Esophagus muscularis mucosa (tissue), 4 donors: ENCODE measurements around the gene PQBP1. TPM values are rescaled to one million over a fixed set of nuclear protein-coding genes. Genes with fewer than 3 reads are reported as not detected.

ENCODE experiments used
- DNase-seq: peaks from one replicate; pipeline ENCODE4 v3.0.0-alpha.2; 2017; ENCODE audit errors: extremely low spot score
- H3K27ac ChIP-seq, 4 donors: fragments of 200-600 bp; sonication (generic); replicated peaks in 1 of 4; 1 replicate in 3 of 4; 2 replicates in 1 of 4; pipeline ENCODE4 v1.5.1; 2016 to 2019; ENCODE audit warnings: mild to moderate bottlenecking in 1 of 4
- H3K27me3 ChIP-seq, 4 donors: fragments of 200-600 bp; sonication (generic); one replicate each; pipeline versions ENCODE4 v1.5.1 to v1.6.0; 2016 to 2019
- H3K36me3 ChIP-seq, 4 donors: fragments of 200-600 bp; sonication (generic); one replicate each; pipeline ENCODE4 v1.5.1; 2016 to 2019
- H3K4me1 ChIP-seq, 4 donors: fragments of 200-600 bp; sonication (generic); one replicate each; pipeline ENCODE4 v1.5.1; 2016 to 2019
- H3K4me3 ChIP-seq, 4 donors: fragments of 200-600 bp; sonication (generic); 1 replicate in 2 of 4; 2 replicates in 2 of 4; pipeline ENCODE4 v1.5.1; 2016 to 2019; ENCODE audit warnings: mild to moderate bottlenecking in 4 of 4, moderate library complexity in 1 of 4
- H3K9me3 ChIP-seq, 4 donors: fragments of 200-600 bp; sonication (generic); 1 replicate in 3 of 4; 2 replicates in 1 of 4; pipeline ENCODE4 v1.5.1; 2016 to 2019
- CTCF ChIP-seq, 3 experiments: fragments of 200-600 bp in 2 of 3; fragments of 450-650 bp in 1 of 3; sonication (generic) in 2 of 3; IDR thresholded peaks; one replicate each; pipeline ENCODE4 v1.5.1; 2017 to 2019; ENCODE audit warnings: antibody characterized with exemption in 3 of 3, mild to moderate bottlenecking in 2 of 3, moderate library complexity in 1 of 3
- EP300 ChIP-seq: sonication (generic); formaldehyde crosslinking; IDR thresholded peaks from one replicate; pipeline ENCODE4 v1.6.1; 2017; ENCODE audit warnings: antibody characterized with exemption
- POLR2A ChIP-seq: fragments of 450-650 bp; IDR thresholded peaks from one replicate; pipeline ENCODE4 v1.6.1; 2017; ENCODE audit warnings: antibody characterized with exemption, moderate library complexity, mild to moderate bottlenecking, low read depth
- POLR2AphosphoS5 ChIP-seq, 2 donors: sonication (generic); formaldehyde crosslinking; IDR thresholded peaks; one replicate each; pipeline ENCODE4 v1.6.1; 2017; ENCODE audit warnings: antibody characterized with exemption in 2 of 2
- WGBS: methylation state at CpG from one replicate; pipeline ENCODE4 v1.1.5; 2018; 5-methylcytosine and 5-hydroxymethylcytosine counted together
- intact Hi-C: fragments of 100-400 bp; cut with DNase I; formaldehyde crosslinking; loops from one replicate; pipeline ENCODE4 v1.15.1; 2023
- total RNA-seq, 4 donors: library from RNA; depleted of rRNA; stranded (reverse); fragments of >200 nt; gene quantifications; one replicate each; pipeline versions ENCODE4 v1.1.0 to v1.2.1, GENCODE V29; 2016

Gene PQBP1
- total RNA-seq, 4 donors from 2014 or later = 53.6 to 81.3 (median 72.0) TPM

- Histone ChIP-seq H3K4me3 (no peak overlapping the region), H3K9me3 (no peaks in the 10 kb centered on the region), H3K27me3 (no peaks in the 10 kb centered on the region), H3K27ac (no peak overlapping the region), H3K4me1 (no peaks in the 10 kb centered on the region), H3K36me3 (peaks cover 9 to 66% (median 45%) of the 10 kb centered on the region in 4 donors)
- WGBS = 80% methylated on average over 2 of the region's 2 CpGs
- no peak for DNase-seq
- intact Hi-C loops = no loop called here
- no peak for TF ChIP-seq EP300
- TF ChIP-seq POLR2AphosphoS5 (IDR thresholded peaks at IDR 0.05) = no peak
- TF ChIP-seq POLR2A = no peak
- TF ChIP-seq CTCF (IDR thresholded peaks at IDR 0.05) = no peak
Observed at GRCh38 chrX:48927736-48928382, 30.1 kb downstream of the PQBP1 start.

GRCh38 chrX:48933757-48934156 lies 36.0 kb downstream of the PQBP1 start:
- H3K27me3 ChIP-seq = no peaks in the 10 kb centered on the region
- no peak overlapping the region for H3K4me3 ChIP-seq
- H3K27ac ChIP-seq = no peak overlapping the region
- no peaks in the 10 kb centered on the region for H3K9me3 ChIP-seq
- no peak for TF ChIP-seq POLR2AphosphoS5 (IDR thresholded peaks at IDR 0.05)
- TF ChIP-seq EP300 = no peak
- TF ChIP-seq CTCF (IDR thresholded peaks at IDR 0.05) = no peak
- peaks cover 0 to 55% (median 27%) of the 10 kb centered on the region in 4 donors for H3K36me3 ChIP-seq
- no peak for DNase-seq
- intact Hi-C loops = no loop called here
- H3K4me1 ChIP-seq = peaks cover 3 to 17% (median 13%) of the 10 kb centered on the region in 4 donors
- 95% methylated on average over 2 of the region's 2 CpGs for WGBS

GRCh38 chrX:48934581-48935300 lies 37.0 kb downstream of the PQBP1 start:
- peaks cover 3 to 17% (median 13%) of the 10 kb centered on the region in 4 donors for H3K4me1 ChIP-seq
- TF ChIP-seq EP300 (no peak), POLR2AphosphoS5 (IDR thresholded peaks at IDR 0.05) (no peak), POLR2A (no peak), CTCF (IDR thresholded peaks at IDR 0.05) (no peak)
- intact Hi-C loops = no loop called here
- H3K9me3 ChIP-seq = no peaks in the 10 kb centered on the region
- H3K27ac ChIP-seq = no peak overlapping the region
- peaks cover 0 to 56% (median 26%) of the 10 kb centered on the region in 4 donors for H3K36me3 ChIP-seq
- 77% methylated on average over 7 of the region's 7 CpGs for WGBS
- no peaks in the 10 kb centered on the region for H3K27me3 ChIP-seq
- no peak for DNase-seq
- H3K4me3 ChIP-seq = no peak overlapping the region

- peaks cover 0 to 54% (median 23%) of the 10 kb centered on the region in 4 donors for H3K36me3 ChIP-seq
- no peak overlapping the region for H3K27ac ChIP-seq
- TF ChIP-seq POLR2AphosphoS5 (IDR thresholded peaks at IDR 0.05) (no peak), POLR2A (no peak), CTCF (IDR thresholded peaks at IDR 0.05) (no peak), EP300 (no peak)
- 100% methylated on average over 1 of the region's 1 CpG for WGBS
- peaks cover 7 to 21% (median 13%) of the 10 kb centered on the region in 4 donors for H3K4me1 ChIP-seq
- H3K27me3 ChIP-seq = no peaks in the 10 kb centered on the region
- no peaks in the 10 kb centered on the region for H3K9me3 ChIP-seq
- intact Hi-C loops = no loop called here
- DNase-seq = no peak
- no peak overlapping the region for H3K4me3 ChIP-seq
Observed at GRCh38 chrX:48935301-48935670, 37.6 kb downstream of the PQBP1 start.
